Effector memory CD4-positive, alpha-beta T cell (primary cell): ENCODE results near the gene AMFR.

ENCODE experiments used
- DNase-seq, 3 donors: peaks; one replicate each; pipeline ENCODE4 v3.0.0-alpha.2; 2020
- H3K27ac ChIP-seq: 2 replicates; pipeline ENCODE4 v1.7.0; 2013; ENCODE audit warnings: mild to moderate bottlenecking, low read length, moderate library complexity; ENCODE audit not compliant: insufficient read depth, poor library complexity, severe bottlenecking
- H3K27me3 ChIP-seq: replicated peaks from 2 replicates; pipeline ENCODE4 v1.7.0; 2013; ENCODE audit warnings: mild to moderate bottlenecking, low read length; ENCODE audit not compliant: insufficient read depth, control insufficient read depth, poor library complexity, severe bottlenecking
- H3K36me3 ChIP-seq: 2 replicates; pipeline ENCODE4 v1.7.0; 2013; ENCODE audit warnings: mild to moderate bottlenecking, low read length, moderate library complexity; ENCODE audit not compliant: control insufficient read depth, insufficient read depth
- H3K4me1 ChIP-seq: 2 replicates; pipeline ENCODE4 v1.7.0; 2013; ENCODE audit warnings: low read length, mild to moderate bottlenecking; ENCODE audit not compliant: control insufficient read depth, insufficient read depth, poor library complexity, severe bottlenecking
- H3K4me3 ChIP-seq: 2 replicates; pipeline ENCODE4 v1.7.0; 2013; ENCODE audit warnings: low read length, low read depth, mild to moderate bottlenecking; ENCODE audit not compliant: insufficient read depth, poor library complexity, severe bottlenecking
- H3K9me3 ChIP-seq: 2 replicates; pipeline ENCODE4 v1.7.0; 2013; ENCODE audit warnings: mild to moderate bottlenecking, low read length, moderate library complexity; ENCODE audit not compliant: control insufficient read depth
- total RNA-seq, 3 donors: gene quantifications; one replicate each; lab custom pipeline; 2026; lab: John Stamatoyannopoulos, UW

The AMFR gene
- total RNA-seq: 52.9 to 74.0 (median 68.0) reads per million in 3 donors

GRCh38 chr16:56425439-56425832 is at the start of gene AMFR:
AMFR (minus strand) TSS chr16:56425545; CDS start chr16:56425327, 218 bp downstream.
- no peaks in the 10 kb centered on the region for H3K9me3 ChIP-seq
- peaks cover 4% of the 10 kb centered on the region for H3K36me3 ChIP-seq
- H3K27me3 ChIP-seq: no peaks in the 10 kb centered on the region
- peak within 1 kb of the TSS; percentile 65 for H3K27ac ChIP-seq
- peaks cover 4% of the 10 kb centered on the region for H3K4me1 ChIP-seq
- peak; percentile 47 to 64 (median 55) for DNase-seq
- peak within 1 kb of the TSS; percentile 67 for H3K4me3 ChIP-seq

- Histone ChIP-seq H3K27me3 (no peaks in the 10 kb centered on the region), H3K9me3 (no peaks in the 10 kb centered on the region), H3K4me3 (no peak overlapping the region), H3K36me3 (peaks cover 83% of the 10 kb centered on the region), H3K27ac (no peak overlapping the region), H3K4me1 (no peaks in the 10 kb centered on the region)
- DNase-seq: no peak
Observed at GRCh38 chr16:56470666-56471065, 45.3 kb upstream of the AMFR start.

- H3K9me3 ChIP-seq: no peaks in the 10 kb centered on the region
- H3K4me1 ChIP-seq: no peaks in the 10 kb centered on the region
- no peak overlapping the region for H3K4me3 ChIP-seq
- H3K27me3 ChIP-seq: no peaks in the 10 kb centered on the region
- H3K36me3 ChIP-seq: peaks cover 83% of the 10 kb centered on the region
- DNase-seq: no peak
- H3K27ac ChIP-seq: no peak overlapping the region
Observed at GRCh38 chr16:56470232-56470631, 44.9 kb upstream of the AMFR start.

GRCh38 chr16:56469748-56470147 is 44.4 kb upstream of the AMFR start:
- no peak for DNase-seq

GRCh38 chr16:56468800-56469199 is 43.5 kb upstream of the AMFR start:
- H3K27me3 ChIP-seq: no peaks in the 10 kb centered on the region
- no peak overlapping the region for H3K27ac ChIP-seq
- DNase-seq: no peak
- H3K4me1 ChIP-seq: no peaks in the 10 kb centered on the region
- H3K36me3 ChIP-seq: peaks cover 86% of the 10 kb centered on the region
- H3K9me3 ChIP-seq: no peaks in the 10 kb centered on the region
- H3K4me3 ChIP-seq: no peak overlapping the region

More at GRCh38 chr16:56469748-56470147, 44.4 kb upstream of the AMFR start:
- Histone ChIP-seq H3K9me3 (no peaks in the 10 kb centered on the region), H3K36me3 (peaks cover 84% of the 10 kb centered on the region), H3K4me3 (no peak overlapping the region), H3K4me1 (no peaks in the 10 kb centered on the region), H3K27me3 (no peaks in the 10 kb centered on the region), H3K27ac (no peak overlapping the region)

GRCh38 chr16:56466344-56466743 is 41.0 kb upstream of the AMFR start:
- Histone ChIP-seq H3K4me1 (no peaks in the 10 kb centered on the region), H3K27me3 (no peaks in the 10 kb centered on the region), H3K4me3 (no peak overlapping the region), H3K36me3 (peaks cover 75% of the 10 kb centered on the region), H3K9me3 (no peaks in the 10 kb centered on the region), H3K27ac (no peak overlapping the region)
- no peak for DNase-seq

GRCh38 chr16:56463153-56463552 is 37.8 kb upstream of the AMFR start:
- H3K36me3 ChIP-seq: peaks cover 68% of the 10 kb centered on the region

GRCh38 chr16:56462064-56462796 is 36.9 kb upstream of the AMFR start:
- H3K4me3 ChIP-seq: no peak overlapping the region
- no peak overlapping the region for H3K27ac ChIP-seq
- no peaks in the 10 kb centered on the region for H3K4me1 ChIP-seq
- DNase-seq: no peak
- no peaks in the 10 kb centered on the region for H3K9me3 ChIP-seq
- H3K36me3 ChIP-seq: peaks cover 63% of the 10 kb centered on the region
- no peaks in the 10 kb centered on the region for H3K27me3 ChIP-seq

More at GRCh38 chr16:56463153-56463552, 37.8 kb upstream of the AMFR start:
- no peaks in the 10 kb centered on the region for H3K4me1 ChIP-seq
- DNase-seq: no peak
- no peaks in the 10 kb centered on the region for H3K27me3 ChIP-seq
- no peak overlapping the region for H3K4me3 ChIP-seq
- no peak overlapping the region for H3K27ac ChIP-seq
- no peaks in the 10 kb centered on the region for H3K9me3 ChIP-seq

GRCh38 chr16:56460101-56460500 is 34.8 kb upstream of the AMFR start:
- peaks cover 60% of the 10 kb centered on the region for H3K36me3 ChIP-seq
- no peak overlapping the region for H3K4me3 ChIP-seq
- H3K27me3 ChIP-seq: no peaks in the 10 kb centered on the region
- H3K27ac ChIP-seq: no peak overlapping the region
- no peaks in the 10 kb centered on the region for H3K4me1 ChIP-seq
- H3K9me3 ChIP-seq: no peaks in the 10 kb centered on the region
- no peak for DNase-seq

GRCh38 chr16:56457927-56458470 is 32.7 kb upstream of the AMFR start:
- Histone ChIP-seq H3K4me3 (no peak overlapping the region), H3K27ac (no peak overlapping the region), H3K36me3 (peaks cover 53% of the 10 kb centered on the region), H3K27me3 (no peaks in the 10 kb centered on the region), H3K9me3 (no peaks in the 10 kb centered on the region), H3K4me1 (no peaks in the 10 kb centered on the region)
- DNase-seq: no peak
